SU-DHL-6 (cell line): ENCODE measurements around the gene NOTUM.

Experiments used
- H2AFZ ChIP-seq: fragments of 200-600 bp; sonication (generic); 2 replicates; pipeline ENCODE4 v1.6.1; 2014; ENCODE audit warnings: low read depth, mild to moderate bottlenecking, moderate library complexity, mixed read lengths, antibody characterized with exemption, low read length; ENCODE audit not compliant: severe bottlenecking
- H3F3A ChIP-seq: fragments of 200-600 bp; shearing (Covaris generic); 2 replicates; pipeline ENCODE4 v1.6.0; 2016; ENCODE audit warnings: antibody characterized with exemption, mild to moderate bottlenecking; ENCODE audit not compliant: insufficient read depth
- H3K27ac ChIP-seq: fragments of 200-600 bp; sonication (generic); 2 replicates; pipeline ENCODE4 v1.5.1; 2016; ENCODE audit warnings: low read depth, mild to moderate bottlenecking, low read length, moderate library complexity, mixed read lengths
- H3K27me3 ChIP-seq: fragments of 200-600 bp; sonication (generic), shearing (Covaris generic); 2 replicates; pipeline ENCODE4 v1.6.0; 2014; ENCODE audit warnings: mild to moderate bottlenecking, low read length
- H3K36me3 ChIP-seq: fragments of 200-600 bp; sonication (generic); 2 replicates; pipeline ENCODE4 v1.6.1; 2014; ENCODE audit warnings: mild to moderate bottlenecking, low read length, mixed read lengths
- H3K4me2 ChIP-seq: fragments of 300-600, 200-600 bp; shearing (Covaris generic), sonication (generic); 2 replicates; pipeline ENCODE4 v1.6.0; 2014; ENCODE audit warnings: low read length, low read depth, mild to moderate bottlenecking; ENCODE audit not compliant: poor library complexity, severe bottlenecking
- H3K4me3 ChIP-seq: fragments of 200-600 bp; sonication (generic); 2 replicates; pipeline ENCODE4 v1.5.1; 2014; ENCODE audit warnings: antibody characterized with exemption, low read length, mild to moderate bottlenecking, mixed read lengths; ENCODE audit not compliant: insufficient read depth, poor library complexity, severe bottlenecking
- H3K79me2 ChIP-seq: fragments of 200-600 bp; sonication (generic); 2 replicates; pipeline ENCODE4 v1.6.1; 2014; ENCODE audit warnings: mild to moderate bottlenecking, low read length, moderate library complexity; ENCODE audit not compliant: insufficient read depth
- H3K9ac ChIP-seq: fragments of 200-600 bp; sonication (generic); 2 replicates; pipeline ENCODE4 v1.7.0; 2014; ENCODE audit warnings: mild to moderate bottlenecking, low read length
- H3K9me2 ChIP-seq: fragments of 200-600 bp; sonication (generic); replicated peaks from 2 replicates; pipeline ENCODE4 v1.6.1; 2014; ENCODE audit warnings: low read length; ENCODE audit not compliant: insufficient read depth
- H3K9me3 ChIP-seq: fragments of 200-600 bp; sonication (generic); 2 replicates; pipeline ENCODE4 v1.6.1; 2014; ENCODE audit warnings: low read length, mixed read lengths; ENCODE audit not compliant: insufficient read depth
- H4K20me1 ChIP-seq: fragments of 200-600 bp; sonication (generic); 2 replicates; pipeline ENCODE4 v1.6.1; 2014; ENCODE audit warnings: low read depth, mild to moderate bottlenecking, antibody characterized with exemption, low read length, moderate library complexity, mixed read lengths
- CTCF ChIP-seq: fragments of 200-600 bp; sonication (generic); IDR thresholded peaks from one replicate; pipeline ENCODE4 v1.5.1; 2017; ENCODE audit warnings: antibody characterized with exemption, mild to moderate bottlenecking, low read length, moderate library complexity; ENCODE audit not compliant: insufficient read depth, poor library complexity, severe bottlenecking
- EZH2phosphoT487 ChIP-seq: fragments of 200-600 bp; sonication (generic), shearing (Covaris generic); conservative IDR thresholded peaks from 2 replicates; pipeline ENCODE4 v1.6.1; 2018; ENCODE audit warnings: mild to moderate bottlenecking, antibody characterized with exemption, low read length, moderate library complexity, mixed read lengths

The NOTUM gene

GRCh38 chr17:81913394-81914102, 47.4 kb downstream of the NOTUM start:
- peaks cover 30% of the 10 kb centered on the region for H3K79me2 ChIP-seq
- H2AFZ ChIP-seq = no peak overlapping the region
- H4K20me1 ChIP-seq = no peaks in the 10 kb centered on the region
- H3K36me3 ChIP-seq = no peaks in the 10 kb centered on the region
- no peaks in the 10 kb centered on the region for H3K9me2 ChIP-seq
- TF ChIP-seq EZH2phosphoT487 = no peak
- TF ChIP-seq CTCF = no peak
- H3F3A ChIP-seq = peaks cover 5% of the 10 kb centered on the region; the same call in 1 of the 2 replicates
- no peaks in the 10 kb centered on the region for H3K27me3 ChIP-seq
- H3K9me3 ChIP-seq = no peaks in the 10 kb centered on the region
- H3K27ac ChIP-seq = no peak overlapping the region
- no peak overlapping the region for H3K4me2 ChIP-seq
- no peak overlapping the region for H3K4me3 ChIP-seq
- no peak overlapping the region for H3K9ac ChIP-seq

GRCh38 chr17:81912441-81913309, 48.3 kb downstream of the NOTUM start:
- Histone ChIP-seq H3K4me3 (no peak overlapping the region), H4K20me1 (no peaks in the 10 kb centered on the region), H3K9ac (no peak overlapping the region), H3K36me3 (no peaks in the 10 kb centered on the region), H3K27me3 (no peaks in the 10 kb centered on the region), H3K79me2 (peaks cover 30% of the 10 kb centered on the region), H3F3A (peaks cover 5% of the 10 kb centered on the region; the same call in 1 of the 2 replicates), H2AFZ (no peak overlapping the region), H3K4me2 (no peak overlapping the region), H3K9me3 (no peaks in the 10 kb centered on the region), H3K9me2 (no peaks in the 10 kb centered on the region), H3K27ac (no peak overlapping the region)
- no peak for TF ChIP-seq CTCF

GRCh38 chr17:81911969-81912368, 49.0 kb downstream of the NOTUM start:
- no peaks in the 10 kb centered on the region for H3K9me2 ChIP-seq
- peaks cover 5% of the 10 kb centered on the region; the same call in 1 of the 2 replicates for H3F3A ChIP-seq
- no peak overlapping the region for H3K9ac ChIP-seq
- peaks cover 23% of the 10 kb centered on the region for H3K79me2 ChIP-seq
- H3K4me3 ChIP-seq = no peak overlapping the region
- no peak overlapping the region for H3K27ac ChIP-seq
- TF ChIP-seq EZH2phosphoT487 (no peak), CTCF (no peak)
- H3K4me2 ChIP-seq = peak overlapping the region; percentile 22
- no peaks in the 10 kb centered on the region for H3K27me3 ChIP-seq
- no peaks in the 10 kb centered on the region for H4K20me1 ChIP-seq
- no peaks in the 10 kb centered on the region for H3K36me3 ChIP-seq
- H2AFZ ChIP-seq = no peak overlapping the region
- no peaks in the 10 kb centered on the region for H3K9me3 ChIP-seq
